Dendritic cell treated with granulocyte-macrophage colony-stimulating factor and Interleukin-4, amounts not matched to agents 40 ng/mL and 50 ng/mL, for 4 days (primary cell): ENCODE data around the gene STAP2.

Source experiments
- H3K27ac Mint-ChIP-seq: one replicate; pipeline ENCODE4 v1.8.0; 2022; ENCODE audit warnings: mild to moderate bottlenecking, mixed read lengths
- H3K27me3 Mint-ChIP-seq: one replicate; pipeline ENCODE4 v1.8.0; 2022; ENCODE audit warnings: mild to moderate bottlenecking, mixed read lengths
- H3K36me3 Mint-ChIP-seq: one replicate; pipeline ENCODE4 v1.8.0; 2022; ENCODE audit warnings: low read depth, mixed read lengths
- H3K4me1 Mint-ChIP-seq: one replicate; pipeline ENCODE4 v1.8.0; 2022; ENCODE audit warnings: low read depth, mixed read lengths
- H3K4me3 Mint-ChIP-seq: one replicate; pipeline ENCODE4 v1.8.0; 2022; ENCODE audit warnings: mild to moderate bottlenecking, moderate library complexity, mixed read lengths
- H3K9me3 Mint-ChIP-seq: one replicate; pipeline ENCODE4 v1.8.0; 2022; ENCODE audit warnings: mixed read lengths
- intact Hi-C: fragments of 100-400 bp; cut with micrococcal nuclease; formaldehyde crosslinking; loops from one replicate; pipeline ENCODE4 v1.15.0; 2022

STAP2 gene

GRCh38 chr19:4338441-4339355, at the start of gene STAP2:
Gene STAP2 (minus strand): TSS chr19:4338827. CDS start chr19:4338753, 74 bp downstream.
- Mint-ChIP-seq H3K27ac (peak within 1 kb of the TSS; percentile 79), H3K36me3 (peaks cover 6% of the 10 kb centered on the region), H3K4me3 (peak within 1 kb of the TSS; percentile 74), H3K4me1 (peaks cover 34% of the 10 kb centered on the region), H3K9me3 (peaks cover 14% of the 10 kb centered on the region), H3K27me3 (peaks cover 19% of the 10 kb centered on the region)
- intact Hi-C loops: no loop called here

DNA sequence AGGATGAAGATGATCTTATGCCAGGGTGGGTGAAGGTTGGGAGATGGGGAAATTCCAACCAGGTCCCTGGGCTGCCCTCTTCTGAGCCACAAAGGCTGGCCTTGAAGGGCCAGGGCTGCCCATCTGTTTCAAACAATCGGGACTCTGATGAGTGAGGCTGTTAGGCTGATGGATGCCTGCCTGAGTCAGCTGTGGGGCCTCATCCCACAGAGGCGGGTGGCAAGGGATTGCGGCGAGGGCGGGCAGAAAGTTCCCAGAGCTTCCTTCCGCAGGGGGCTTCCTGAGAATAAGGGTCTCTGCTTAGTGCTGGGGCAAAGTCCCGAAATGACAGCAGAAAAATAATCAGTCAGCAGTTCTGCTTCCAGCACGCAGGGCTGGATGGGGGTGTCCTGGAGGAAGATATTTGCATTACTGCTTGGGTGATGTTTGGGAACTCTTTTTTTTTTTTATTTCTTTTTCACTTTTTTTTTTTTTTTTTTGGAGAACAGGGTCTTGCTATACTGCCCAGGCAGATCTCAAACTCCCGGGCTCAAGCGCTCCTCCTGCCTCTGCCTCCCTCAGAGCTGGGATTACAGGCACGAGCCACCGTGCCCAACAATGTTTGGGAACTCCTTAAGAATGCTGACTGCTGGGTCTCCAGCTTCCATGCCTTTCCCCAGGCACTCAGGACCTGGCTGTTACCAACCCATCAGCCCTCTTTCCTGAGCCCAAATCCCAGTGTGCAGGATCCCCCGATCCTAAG, 47.6 kb upstream of the STAP2 start:
- Mint-ChIP-seq H3K27me3 (no peaks in the 10 kb centered on the region), H3K9me3 (no peaks in the 10 kb centered on the region), H3K36me3 (peaks cover 82% of the 10 kb centered on the region), H3K4me3 (no peak overlapping the region), H3K4me1 (peaks cover 82% of the 10 kb centered on the region), H3K27ac (peak overlapping the region; percentile 63)
- intact Hi-C loops: no loop called here

GRCh38 chr19:4385291-4386040, 46.8 kb upstream of the STAP2 start:
- Mint-ChIP-seq H3K9me3 (no peaks in the 10 kb centered on the region), H3K36me3 (peaks cover 75% of the 10 kb centered on the region), H3K27ac (peak overlapping the region; percentile 63), H3K4me3 (no peak overlapping the region), H3K4me1 (peaks cover 82% of the 10 kb centered on the region), H3K27me3 (no peaks in the 10 kb centered on the region)
- intact Hi-C loops: no loop called here

- H3K27ac Mint-ChIP-seq: peak overlapping the region; percentile 73
- peak overlapping the region; percentile 43 for H3K4me3 Mint-ChIP-seq
- H3K9me3 Mint-ChIP-seq: no peaks in the 10 kb centered on the region
- intact Hi-C loops: no loop called here
- H3K4me1 Mint-ChIP-seq: peaks cover 79% of the 10 kb centered on the region
- H3K27me3 Mint-ChIP-seq: no peaks in the 10 kb centered on the region
- peaks cover 68% of the 10 kb centered on the region for H3K36me3 Mint-ChIP-seq
Measured at GRCh38 chr19:4380254-4380727, 41.7 kb upstream of the STAP2 start.

GRCh38 chr19:4379383-4380253, 41.0 kb upstream of the STAP2 start:
- intact Hi-C loops: no loop called here
- Mint-ChIP-seq H3K9me3 (no peaks in the 10 kb centered on the region), H3K27ac (peak overlapping the region; percentile 73), H3K4me3 (peak overlapping the region; percentile 43), H3K36me3 (peaks cover 62% of the 10 kb centered on the region), H3K4me1 (peaks cover 84% of the 10 kb centered on the region), H3K27me3 (no peaks in the 10 kb centered on the region)

DNA sequence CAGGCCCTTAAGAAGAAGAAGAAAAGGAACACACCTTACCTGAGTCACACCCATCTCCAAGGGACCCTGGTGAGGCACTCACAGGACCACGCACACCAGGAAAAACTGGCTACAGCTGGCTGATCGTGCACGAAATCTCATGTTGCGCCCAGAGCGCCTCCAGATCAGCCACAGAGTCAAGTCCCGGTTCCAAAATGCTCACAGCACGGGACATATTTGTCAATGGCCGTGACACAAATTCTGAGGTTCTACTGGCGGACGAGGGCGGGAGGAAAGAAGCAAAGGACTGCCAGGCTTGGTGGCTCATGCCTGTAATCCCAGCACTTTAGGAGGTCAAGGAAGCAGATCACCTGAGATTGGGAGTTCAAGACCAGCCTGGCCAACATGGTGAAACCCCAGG, 40.3 kb upstream of the STAP2 start:
- Mint-ChIP-seq H3K4me3 (no peak overlapping the region), H3K36me3 (peaks cover 56% of the 10 kb centered on the region), H3K4me1 (peaks cover 90% of the 10 kb centered on the region), H3K27ac (no peak overlapping the region), H3K27me3 (no peaks in the 10 kb centered on the region), H3K9me3 (no peaks in the 10 kb centered on the region)
- intact Hi-C loops: no loop called here

- Mint-ChIP-seq H3K9me3 (no peaks in the 10 kb centered on the region), H3K36me3 (peaks cover 60% of the 10 kb centered on the region), H3K4me1 (peaks cover 98% of the 10 kb centered on the region), H3K27me3 (no peaks in the 10 kb centered on the region), H3K4me3 (no peak overlapping the region), H3K27ac (peak overlapping the region; percentile 91)
- intact Hi-C loops: no loop called here
Measured at GRCh38 chr19:4376991-4377781, 38.6 kb upstream of the STAP2 start.

DNA sequence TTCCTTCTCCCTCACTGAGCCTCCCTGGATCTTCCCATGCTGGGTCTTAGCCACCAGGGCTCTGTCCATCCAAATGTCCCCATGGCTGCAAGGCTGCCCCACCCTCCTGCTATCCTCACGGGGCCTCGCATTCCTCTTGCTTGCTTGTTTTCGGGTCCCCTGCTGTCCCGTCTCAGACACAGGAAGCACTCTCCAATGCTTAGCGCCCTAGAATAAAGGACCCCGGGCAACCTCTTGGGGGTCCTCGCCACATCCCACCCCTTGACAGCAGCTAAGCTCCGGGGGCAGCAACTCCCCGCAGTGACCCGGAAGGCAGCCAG, 38.0 kb upstream of the STAP2 start:
- Mint-ChIP-seq H3K27ac (peak overlapping the region; percentile 91), H3K9me3 (no peaks in the 10 kb centered on the region), H3K27me3 (no peaks in the 10 kb centered on the region), H3K36me3 (peaks cover 66% of the 10 kb centered on the region), H3K4me3 (peak overlapping the region; percentile 37), H3K4me1 (peaks cover 98% of the 10 kb centered on the region)
- intact Hi-C loops: no loop called here

GRCh38 chr19:4376028-4376670, 37.5 kb upstream of the STAP2 start:
- intact Hi-C loops: no loop called here
- H3K4me3 Mint-ChIP-seq: peak overlapping the region; percentile 37
- peaks cover 70% of the 10 kb centered on the region for H3K36me3 Mint-ChIP-seq
- no peaks in the 10 kb centered on the region for H3K27me3 Mint-ChIP-seq
- peak overlapping the region; percentile 91 for H3K27ac Mint-ChIP-seq
- no peaks in the 10 kb centered on the region for H3K9me3 Mint-ChIP-seq
- peaks cover 98% of the 10 kb centered on the region for H3K4me1 Mint-ChIP-seq

- intact Hi-C loops: no loop called here
- Mint-ChIP-seq H3K9me3 (no peaks in the 10 kb centered on the region), H3K27me3 (no peaks in the 10 kb centered on the region), H3K27ac (peak overlapping the region; percentile 91), H3K36me3 (peaks cover 78% of the 10 kb centered on the region), H3K4me1 (peaks cover 98% of the 10 kb centered on the region), H3K4me3 (peak overlapping the region; percentile 5)
Measured at GRCh38 chr19:4375164-4376027, 36.8 kb upstream of the STAP2 start.

- Mint-ChIP-seq H3K4me1 (peaks cover 98% of the 10 kb centered on the region), H3K4me3 (peak overlapping the region; percentile 41), H3K27ac (peak overlapping the region; percentile 91)
Measured at GRCh38 chr19:4374498-4375163, 36.0 kb upstream of the STAP2 start.

More at GRCh38 chr19:4374498-4375163, 36.0 kb upstream of the STAP2 start:
- intact Hi-C loops: no loop called here
- H3K36me3 Mint-ChIP-seq: peaks cover 74% of the 10 kb centered on the region
- H3K9me3 Mint-ChIP-seq: no peaks in the 10 kb centered on the region
- no peaks in the 10 kb centered on the region for H3K27me3 Mint-ChIP-seq
